DLD1 (cell line): ENCODE measurements around the gene CCDC177.

Experiments
- in situ Hi-C: cut with HindIII; loops from 2 replicates; pipeline ENCODE4 v1.10.0; 2017; ENCODE audit warnings: low sequenced_read_pairs

Gene CCDC177

GRCh38 chr14:69532561-69533340 lies 41.9 kb downstream of the CCDC177 start:
- in situ Hi-C loops: no loop called here

- in situ Hi-C loops: no loop called here
Measured at GRCh38 chr14:69531135-69531534, 43.5 kb downstream of the CCDC177 start.

- in situ Hi-C loops: no loop called here
Measured at GRCh38 chr14:69530095-69530494, 44.6 kb downstream of the CCDC177 start.

GRCh38 chr14:69529563-69529962 lies 45.1 kb downstream of the CCDC177 start:
- in situ Hi-C loops: no loop called here

GRCh38 chr14:69528930-69529329 lies 45.7 kb downstream of the CCDC177 start:
- in situ Hi-C loops: no loop called here

- in situ Hi-C loops: no loop called here
Measured at GRCh38 chr14:69528143-69528542, 46.5 kb downstream of the CCDC177 start.

GRCh38 chr14:69527635-69528034 lies 47.0 kb downstream of the CCDC177 start:
- in situ Hi-C loops: no loop called here

GRCh38 chr14:69525896-69526295 lies 48.8 kb downstream of the CCDC177 start:
- in situ Hi-C loops: no loop called here

GRCh38 chr14:69522026-69522425 lies 52.6 kb downstream of the CCDC177 start:
- in situ Hi-C loops: no loop called here
